GM19025 (cell line): Measurements from ENCODE around the gene SGCD.
A peak's percentile ranks its signal among the peaks of the same experiment; 100 is the strongest.

Experiments
- ATAC-seq: cut with Tn5 transposase; IDR thresholded peaks from one replicate; pipeline ENCODE4 v1.9.1; 2021; ENCODE audit warnings: mild to moderate bottlenecking, low read depth, moderate library complexity; ENCODE audit not compliant: unreplicated experiment

SGCD gene

DNA sequence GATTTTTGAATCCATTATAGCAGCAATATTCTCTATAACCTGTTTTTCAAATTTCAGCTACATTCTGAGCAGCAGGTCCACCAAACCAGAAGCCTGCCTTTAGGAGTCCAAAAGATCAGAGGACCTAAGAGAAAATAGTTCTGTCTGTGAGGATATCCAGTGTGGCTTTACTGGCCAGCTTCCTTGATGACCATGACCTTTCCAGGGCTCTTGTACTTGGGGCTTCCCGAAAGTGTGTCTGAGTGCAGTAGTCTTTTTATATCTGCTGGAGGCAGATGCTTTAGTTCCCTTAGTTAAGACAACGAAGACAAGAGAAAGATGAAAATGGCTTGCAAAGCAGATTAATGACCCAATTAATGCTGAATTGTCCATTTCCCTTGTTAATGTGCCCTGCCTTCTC, 72.4 kb downstream of the SGCD start:
- ATAC-seq, result no peak

DNA sequence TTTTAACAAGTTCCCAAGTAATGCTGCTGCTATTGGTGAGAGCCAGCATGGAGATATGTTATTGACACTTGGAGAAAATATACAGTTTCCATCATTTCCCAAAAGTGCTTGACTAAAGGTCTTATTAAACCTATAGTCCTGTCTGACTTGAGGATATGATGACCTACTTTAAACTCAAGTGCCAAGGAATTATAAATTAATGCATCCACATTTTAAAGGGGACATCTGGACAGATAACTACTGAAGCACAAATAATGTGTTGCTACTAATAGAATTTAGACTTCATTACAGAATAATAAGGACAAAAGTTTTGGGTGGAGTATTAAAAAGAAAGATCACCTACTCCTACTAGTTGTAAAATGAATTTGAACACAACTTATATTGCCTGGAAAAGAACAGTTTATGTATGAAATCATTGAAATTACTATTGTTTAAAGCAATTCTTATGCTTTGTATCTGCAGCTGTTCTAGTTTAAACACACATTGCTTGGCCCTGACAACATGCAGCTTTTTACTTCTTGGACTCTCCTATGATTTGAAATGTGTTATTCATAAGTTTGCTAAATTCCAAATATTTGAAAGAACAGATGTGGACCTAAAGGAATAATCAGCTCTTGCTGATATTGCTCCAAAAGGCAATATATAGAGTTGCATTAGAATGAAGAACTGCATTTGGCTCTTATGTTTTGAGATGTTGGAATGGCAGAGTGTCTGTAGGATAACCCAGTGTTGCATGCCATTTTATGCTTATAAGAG, 73.4 kb downstream of the SGCD start:
- no peak for ATAC-seq

DNA sequence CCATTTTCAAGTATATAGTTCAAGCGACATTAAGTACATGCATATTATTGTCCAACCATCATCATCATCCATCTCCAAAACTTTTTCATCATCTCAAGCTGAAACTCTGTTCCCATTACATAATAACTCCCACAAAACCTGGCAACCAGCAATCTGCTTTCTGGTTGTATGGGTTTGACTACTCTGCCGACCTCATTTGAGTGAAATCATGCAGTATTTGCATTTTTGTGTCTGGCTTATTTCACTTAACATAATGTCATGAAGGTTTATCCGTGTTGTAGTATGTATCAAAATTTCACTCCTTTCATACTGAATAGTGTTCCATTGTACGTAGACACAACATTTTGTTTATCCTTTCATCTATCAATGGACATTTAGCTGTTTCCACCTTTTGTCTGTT, 74.8 kb downstream of the SGCD start:
- ATAC-seq, result no peak

DNA sequence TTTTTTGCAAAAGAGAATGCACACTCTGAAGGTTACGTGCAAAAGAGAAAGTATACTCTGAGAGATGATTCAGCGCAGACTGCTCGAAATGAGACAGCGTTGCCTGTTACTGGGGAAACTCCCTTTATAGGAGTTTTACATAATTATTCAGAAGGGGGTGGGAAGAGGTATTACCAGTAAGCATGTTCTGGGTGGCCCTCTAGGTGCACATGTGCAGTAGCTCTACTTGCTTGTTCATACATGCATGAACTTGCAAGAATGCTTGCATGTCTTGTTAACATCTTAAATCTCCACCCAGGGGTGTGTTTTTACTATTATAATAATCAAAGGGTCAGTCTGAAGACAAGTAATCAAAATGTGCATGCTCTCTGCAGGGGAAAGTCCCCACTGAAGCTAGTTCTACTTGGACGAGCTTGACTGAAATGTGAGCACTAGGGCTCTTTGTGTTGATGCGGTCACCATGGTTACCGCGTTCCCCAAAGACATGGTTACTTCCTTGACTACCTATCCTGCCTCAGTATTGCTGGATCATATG, 75.5 kb downstream of the SGCD start:
- ATAC-seq, result peak; percentile 97

DNA sequence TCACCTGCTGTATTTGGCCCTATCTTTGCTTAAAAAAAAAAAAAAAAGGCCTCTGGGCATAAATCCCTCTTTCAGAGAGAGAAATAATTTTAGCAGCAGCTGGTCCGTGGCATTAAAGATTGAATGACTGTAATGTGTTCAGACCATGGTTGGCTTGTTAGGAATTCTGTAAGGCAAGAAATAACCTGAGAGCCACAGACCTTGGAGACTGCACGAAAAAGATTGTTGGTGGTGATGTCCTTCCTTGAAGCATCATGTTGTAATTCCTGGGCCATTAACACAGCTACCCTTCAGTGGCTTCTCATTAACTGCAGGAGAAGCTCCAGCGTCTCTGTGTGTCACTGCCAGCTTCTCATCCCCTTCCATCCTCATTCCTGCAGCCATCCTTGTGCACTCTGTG, 79.0 kb downstream of the SGCD start:
- ATAC-seq, result no peak

DNA sequence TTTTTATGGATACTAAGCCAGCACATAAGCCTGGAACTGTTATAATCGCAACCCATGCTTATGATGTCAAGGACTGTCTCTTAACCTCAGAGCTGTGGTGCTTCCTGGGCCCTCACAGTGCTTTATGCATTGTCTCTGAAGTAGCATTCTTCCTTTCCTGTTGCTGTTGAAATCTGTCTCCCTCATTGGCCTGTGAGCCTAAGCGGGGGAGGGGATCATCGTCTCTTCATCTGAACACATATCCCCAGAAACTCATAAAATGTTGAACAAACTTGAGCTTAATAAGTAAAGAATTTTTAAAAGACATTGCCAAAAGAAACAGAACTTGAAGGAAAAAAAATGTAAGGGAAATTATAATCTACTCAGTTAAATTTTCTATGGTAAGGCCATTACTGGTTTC, 80.3 kb downstream of the SGCD start:
- no peak for ATAC-seq

DNA sequence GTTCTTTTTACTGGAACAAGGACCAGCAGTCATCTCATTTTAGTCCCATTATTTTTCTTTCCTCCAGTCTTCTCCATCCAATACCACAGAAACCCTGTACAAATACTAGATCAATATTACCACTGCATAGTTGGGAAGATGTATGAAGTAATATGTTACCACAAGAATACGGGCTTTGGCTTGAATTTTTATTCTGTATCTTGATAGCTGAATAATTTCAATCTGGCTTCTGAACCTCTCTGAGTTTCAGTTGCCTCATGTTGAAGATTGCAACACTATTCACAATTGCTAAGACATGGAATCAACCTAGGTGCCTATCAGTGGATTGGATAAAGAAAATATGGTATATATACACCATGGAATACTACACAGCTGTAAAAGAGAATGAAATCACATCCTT, 82.9 kb downstream of the SGCD start:
- no peak for ATAC-seq

DNA sequence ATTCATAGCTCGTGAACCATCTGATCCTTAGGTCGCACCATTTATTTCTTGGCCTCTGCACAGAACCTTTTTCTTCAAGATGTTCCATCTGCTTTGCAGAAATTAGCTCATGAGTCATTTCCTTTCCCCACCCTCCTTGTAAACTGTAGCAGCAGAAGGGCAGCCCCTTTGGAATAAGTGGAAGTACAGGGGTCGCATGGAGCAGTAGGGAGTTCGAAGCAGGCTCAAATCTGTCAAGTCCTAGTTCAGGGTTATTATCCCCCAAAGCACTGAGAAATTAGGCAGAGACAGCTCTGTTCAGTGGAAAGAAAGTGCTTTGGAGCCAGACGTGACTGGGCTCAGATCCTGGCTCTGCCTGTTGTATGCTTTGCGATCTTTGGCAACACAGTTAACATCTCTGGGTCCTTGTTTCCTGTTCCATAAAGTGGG, 84.2 kb downstream of the SGCD start:
- no peak for ATAC-seq

DNA sequence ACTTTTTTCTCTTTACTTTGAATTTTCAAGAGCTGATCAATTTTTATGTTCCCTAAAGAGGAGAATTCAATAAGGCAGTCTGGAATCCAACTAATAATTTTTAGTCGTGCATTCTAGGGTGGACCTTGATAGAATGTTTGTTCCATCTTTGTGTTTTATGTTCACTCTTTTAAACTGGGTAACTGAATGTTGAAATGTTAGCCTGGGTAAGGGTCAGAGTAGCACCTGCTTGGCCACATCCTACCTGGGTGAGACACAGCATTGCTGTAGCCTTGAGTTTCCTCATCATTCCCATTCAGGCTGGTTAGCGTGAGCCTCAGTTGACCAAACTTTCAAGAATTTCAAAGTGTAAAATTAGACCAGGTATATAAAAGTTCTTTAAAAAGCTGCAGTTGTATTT, 85.0 kb downstream of the SGCD start:
- no peak for ATAC-seq

DNA sequence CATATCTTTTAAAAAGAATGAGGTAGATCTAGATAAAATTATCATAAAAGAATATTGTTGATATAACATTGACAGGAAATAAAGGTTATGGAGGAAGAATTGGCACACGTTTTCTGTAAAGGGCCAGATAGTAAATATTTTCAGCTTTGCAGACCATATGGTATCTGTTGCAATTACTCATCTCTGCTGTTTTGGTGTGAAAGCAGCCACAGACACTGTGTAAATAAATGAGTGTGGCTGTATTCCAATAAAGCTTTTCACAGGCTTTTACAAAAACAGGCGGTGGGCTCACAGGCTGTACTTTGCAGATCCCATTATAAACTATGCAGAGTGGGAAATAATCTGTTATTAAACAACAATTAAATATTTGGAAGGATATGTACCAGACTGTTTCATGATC, 87.4 kb downstream of the SGCD start:
- no peak for ATAC-seq

DNA sequence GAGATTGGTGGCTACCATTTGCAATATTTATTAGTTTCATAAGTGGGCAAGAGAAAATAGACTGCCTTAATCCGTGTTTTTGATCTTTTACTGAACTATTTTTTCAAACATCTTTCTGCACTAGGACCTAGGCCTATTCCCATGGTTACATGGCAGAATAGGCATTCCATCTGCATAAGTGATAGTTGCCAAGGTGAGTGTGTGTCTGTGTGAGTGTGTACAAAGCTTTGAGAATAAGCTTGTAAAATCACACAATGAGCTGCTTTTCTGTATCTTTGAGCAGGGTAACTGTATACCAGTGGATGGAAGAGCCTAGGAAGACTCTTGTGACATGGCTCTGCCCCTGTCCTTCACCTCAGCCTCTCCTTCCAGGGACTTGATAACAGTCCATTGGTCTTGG, 92.7 kb downstream of the SGCD start:
- no peak for ATAC-seq

DNA sequence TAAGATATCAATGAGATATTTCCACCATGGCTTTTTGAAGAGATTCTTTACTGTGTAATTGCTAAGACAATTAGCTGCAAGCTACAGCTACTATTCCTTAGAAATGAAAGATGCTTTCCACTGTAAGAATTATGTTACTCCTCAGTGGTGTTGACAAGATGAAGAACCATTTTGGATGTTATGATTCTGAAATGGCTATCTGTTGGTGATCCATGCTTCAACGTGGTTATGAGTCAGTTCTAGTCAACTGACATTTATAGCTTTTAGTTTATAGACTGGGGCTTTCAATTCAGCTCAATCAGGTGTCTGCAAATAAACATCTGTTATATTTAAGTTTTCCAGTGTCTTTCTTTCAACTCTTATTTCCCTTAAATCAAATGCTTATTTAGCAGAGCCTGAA, 93.7 kb downstream of the SGCD start:
- no peak for ATAC-seq

DNA sequence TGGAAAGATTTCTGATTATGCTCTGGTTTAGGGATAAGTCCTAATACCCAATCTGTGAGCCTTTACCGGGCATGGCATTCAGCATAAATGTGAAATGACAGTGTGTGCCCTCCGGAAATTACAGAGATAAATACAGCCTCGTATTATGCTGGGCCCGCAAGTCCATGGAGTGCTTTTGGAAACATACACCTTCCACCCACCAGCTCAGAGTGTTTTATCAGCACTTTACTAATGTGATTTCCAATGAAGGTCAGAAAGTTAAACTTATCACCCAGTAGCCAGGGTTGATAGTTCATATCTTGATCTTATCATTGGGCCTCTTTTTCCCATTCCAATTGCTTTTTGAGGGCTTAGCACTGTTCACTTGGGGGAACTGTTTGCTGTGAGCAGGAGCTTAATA, 94.8 kb downstream of the SGCD start:
- ATAC-seq, result no peak

DNA sequence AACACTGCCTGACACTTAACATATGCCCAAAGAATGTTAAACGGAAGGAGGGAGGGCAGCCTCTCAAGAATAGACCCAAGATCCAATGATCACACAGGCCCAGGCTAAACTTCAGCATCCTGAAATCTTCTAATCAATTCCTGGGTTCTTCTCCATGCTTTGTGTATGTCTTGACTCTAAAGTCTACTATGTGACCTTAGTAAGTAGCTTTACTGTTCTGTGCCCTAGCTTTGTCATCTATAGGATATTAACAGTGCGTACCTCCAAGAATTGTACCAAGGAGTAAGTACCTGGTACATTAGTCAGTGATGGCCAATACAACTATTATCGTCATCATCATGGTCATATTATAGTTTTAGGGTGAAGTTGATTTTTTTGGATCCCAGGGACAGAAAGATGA, 96.6 kb downstream of the SGCD start:
- ATAC-seq, result no peak

DNA sequence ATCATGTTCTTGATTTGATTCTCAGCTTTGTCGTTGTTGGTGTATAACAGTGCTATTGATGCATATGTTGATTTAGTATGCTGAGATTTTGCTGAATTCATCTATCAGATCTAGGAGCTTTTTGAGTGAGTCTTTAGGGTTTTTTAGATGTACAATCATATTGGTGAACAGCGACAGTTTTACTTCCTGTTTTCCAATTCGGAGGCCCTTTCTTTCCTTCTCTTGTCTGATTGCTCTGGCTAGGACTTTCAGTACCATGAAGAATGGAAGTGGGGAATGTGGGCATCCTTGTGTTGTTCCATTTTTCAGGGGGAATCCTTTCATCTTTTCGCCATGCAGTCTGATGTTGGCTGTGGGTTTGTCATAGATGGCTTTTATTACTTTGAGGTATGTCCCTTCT, 100.4 kb downstream of the SGCD start:
- no peak for ATAC-seq

DNA sequence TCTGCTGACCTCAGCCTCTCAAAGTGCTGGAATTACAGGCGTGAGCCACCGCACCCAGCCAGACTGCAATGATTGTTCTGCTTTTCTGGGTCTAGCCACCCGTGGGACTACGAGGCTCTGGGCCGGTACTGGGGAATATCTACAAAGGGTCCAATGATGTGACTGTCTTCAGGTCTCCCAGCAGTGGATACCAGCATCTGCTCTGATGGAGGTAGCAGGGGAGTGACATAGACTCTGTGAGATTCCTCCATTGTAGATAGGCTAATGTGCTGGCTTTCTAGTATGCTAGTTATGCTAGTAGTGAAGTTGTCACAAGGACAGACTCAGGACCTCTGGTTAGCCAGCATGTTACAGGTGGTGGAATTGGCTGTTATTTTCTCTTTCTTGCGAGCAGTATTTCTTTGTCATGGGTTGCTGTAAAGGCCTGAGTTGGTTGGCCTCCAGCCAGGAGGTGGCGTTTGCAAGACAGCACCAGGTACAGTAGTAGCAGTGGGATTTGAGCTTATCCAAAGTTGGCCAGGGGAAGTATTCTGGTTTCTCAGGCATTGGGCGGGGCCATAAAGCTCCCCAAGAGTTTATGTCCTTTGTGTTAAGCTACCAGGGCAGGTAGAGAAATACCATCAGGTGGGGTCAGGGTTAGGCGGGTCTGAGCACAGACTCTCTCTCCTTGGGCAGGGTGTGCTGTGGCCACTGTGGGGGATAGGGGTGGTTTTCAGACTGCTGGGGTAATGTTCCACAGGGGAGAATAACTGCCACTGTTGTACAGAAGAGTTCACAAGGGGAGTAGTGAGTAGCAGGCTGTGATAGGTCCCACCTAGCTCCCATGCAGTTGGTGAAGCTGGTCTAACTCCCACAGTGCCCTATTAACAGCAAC, 105.2 kb downstream of the SGCD start:
- ATAC-seq, result no peak

DNA sequence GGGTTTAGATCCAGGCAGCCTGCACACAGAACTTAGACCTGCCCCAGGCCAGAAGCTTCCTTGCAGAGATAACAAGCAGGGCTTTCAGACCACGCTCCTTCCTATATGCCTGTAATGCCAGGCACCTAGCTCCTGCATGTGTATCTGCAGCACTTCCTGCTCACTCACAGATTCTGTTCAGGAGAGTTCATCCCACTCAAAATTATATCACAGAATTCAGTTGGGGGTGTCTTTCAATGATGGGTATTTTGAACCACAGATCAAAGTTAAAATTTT, 105.8 kb downstream of the SGCD start:
- ATAC-seq, result no peak

DNA sequence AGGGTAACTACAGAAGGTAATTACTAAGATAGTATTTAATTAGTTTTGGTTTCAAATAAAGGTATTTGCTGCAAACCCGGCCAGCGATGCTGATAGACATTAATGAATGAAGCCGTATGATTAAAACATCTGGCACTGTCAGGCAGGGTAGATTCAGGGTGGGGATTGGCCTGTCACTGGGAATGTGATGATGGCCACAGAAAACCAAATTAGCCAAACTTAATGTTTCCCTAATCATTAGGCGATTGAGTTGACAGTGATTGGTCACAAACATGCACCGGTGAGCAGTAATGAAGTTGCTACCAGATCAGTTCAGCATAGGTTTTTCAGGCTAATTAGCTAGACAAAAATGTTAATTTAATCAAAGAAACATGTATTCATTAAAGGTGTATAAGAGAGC, 107.5 kb downstream of the SGCD start:
- ATAC-seq, result no peak

DNA sequence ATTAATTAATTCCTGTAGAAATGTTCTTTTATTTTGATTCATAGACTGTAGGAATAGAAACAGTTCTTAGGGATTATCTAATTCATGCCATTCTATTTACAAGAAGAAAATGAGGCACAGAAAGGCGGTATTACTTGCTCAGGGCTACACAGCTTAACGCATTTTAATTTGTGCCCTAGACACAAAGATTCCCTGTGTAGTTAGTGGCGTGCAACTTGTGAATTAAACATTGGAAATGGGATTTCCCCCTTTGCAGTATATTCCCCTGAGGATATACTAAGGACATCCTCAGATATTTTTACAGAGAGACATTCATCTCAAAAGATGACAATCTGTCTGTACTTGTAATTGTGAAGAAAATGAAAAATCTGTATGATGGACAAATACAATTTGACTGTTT, 108.1 kb downstream of the SGCD start:
- ATAC-seq, result no peak

DNA sequence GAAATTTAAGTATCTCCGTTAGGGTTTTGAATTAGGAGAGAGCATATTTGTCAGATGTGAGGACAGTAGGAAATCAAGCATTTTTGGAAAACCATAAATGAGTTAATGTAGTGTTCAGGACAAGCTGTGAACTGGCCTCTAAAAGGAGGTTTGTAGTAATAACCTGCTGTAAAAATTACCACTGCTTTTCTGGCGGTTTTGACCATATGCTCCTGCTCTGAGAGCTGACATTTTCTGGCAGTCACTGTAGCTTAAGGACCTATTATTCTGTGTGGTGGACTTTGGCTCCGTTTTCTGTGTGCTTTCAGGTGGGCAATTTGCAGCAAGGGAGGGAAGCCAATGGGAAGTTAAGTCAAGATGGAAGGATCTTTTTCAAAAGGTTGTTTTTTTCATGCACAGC, 111.1 kb downstream of the SGCD start:
- ATAC-seq, result no peak

DNA sequence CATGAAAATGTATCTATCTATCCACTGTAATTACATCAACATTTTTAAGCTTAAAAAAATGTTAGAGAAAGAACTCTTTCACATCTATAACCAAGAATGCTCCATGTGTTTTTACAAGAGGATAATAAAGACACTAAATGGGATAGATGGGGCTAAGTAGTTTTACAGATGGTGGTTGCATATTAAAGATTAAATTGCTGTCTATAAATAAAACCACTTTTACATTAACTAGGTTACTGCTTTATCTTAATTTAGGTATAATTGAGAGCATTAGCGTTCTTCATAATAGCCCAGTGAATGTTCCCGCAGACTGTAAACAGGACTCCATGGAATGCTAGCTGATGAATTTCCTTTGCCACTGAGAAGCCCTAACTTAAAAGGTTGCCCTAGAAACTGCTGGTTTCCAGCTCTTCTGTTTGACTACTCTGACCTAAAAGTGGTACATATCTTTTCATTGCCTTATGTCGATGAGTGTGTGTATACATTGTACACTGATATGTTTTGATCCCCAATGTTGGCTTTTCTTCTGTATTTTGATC, 117.9 kb downstream of the SGCD start:
- ATAC-seq, result no peak

DNA sequence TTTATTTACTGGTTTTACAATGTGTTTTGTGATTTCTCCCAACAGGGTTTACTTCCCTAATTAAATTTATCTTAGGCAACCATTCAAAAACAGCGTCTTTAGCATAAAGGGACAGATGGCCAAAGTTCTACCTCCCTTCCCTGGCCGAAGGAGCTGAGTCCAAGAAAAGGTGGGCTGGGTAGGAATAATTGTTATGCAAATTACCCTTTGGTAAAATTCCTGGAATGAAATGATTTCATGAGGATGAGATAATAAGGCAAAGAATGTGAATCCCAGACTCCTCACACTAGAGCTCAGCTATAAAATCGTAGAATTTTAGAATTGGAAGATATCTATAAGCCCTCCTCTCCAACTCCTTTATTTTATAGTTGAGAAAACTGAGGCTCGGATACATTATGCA, 119.6 kb downstream of the SGCD start:
- ATAC-seq, result no peak
